Measurements from ENCODE around the gene PRPH2. TPM values are rescaled to one million over a fixed set of nuclear protein-coding genes. Genes with fewer than 3 reads are reported as not detected.

PRPH2 gene
- total and polyA plus RNA-seq, 2 of the 13 experiments (the other 11 are each of a cell fraction or from before 2014, with no cell fraction given), result 0.03 to 0.04 TPM

- TF ChIP-seq SKIL (CRISPR knock-in tag; IDR thresholded peaks at IDR 0.05; ENCODE audit: borderline replicate concordance) (no peak), KLF15 (CRISPR knock-in tag; IDR thresholded peaks at IDR 0.05; ENCODE audit: borderline replicate concordance) (no peak), CREM (IDR thresholded peaks at IDR 0.05) (no peak; the same call in 1 of the 2 replicates), CREM (CRISPR knock-in tag; IDR thresholded peaks at IDR 0.05) (no peak), U2AF1 (optimal IDR thresholded peaks at IDR 0.05; ENCODE audit: low read depth, low read length) (no peak), TBX3 (IDR thresholded peaks at IDR 0.05; ENCODE audit: borderline replicate concordance) (no peak), ZNF282 (IDR thresholded peaks at IDR 0.05; ENCODE audit: partially characterized antibody) (no peak), SOX13 (IDR thresholded peaks at IDR 0.05) (no peak; the same call in none of the 2 replicates), SOX13 (CRISPR knock-in tag; conservative IDR thresholded peaks at IDR 0.05 in 1 of 2, IDR thresholded peaks at IDR 0.05 in 1 of 2) (peak in 1 of 2 experiments; percentile 71; a peak in 2 of 4 replicates), BORCS8-MEF2B (CRISPR knock-in tag; IDR thresholded peaks at IDR 0.05) (peak; percentile 56; the same call in 1 of the 2 replicates), MED13 (CRISPR knock-in tag; IDR thresholded peaks at IDR 0.05) (peak; percentile 43; the same call in 1 of the 2 replicates), HOXA7 (CRISPR knock-in tag; IDR thresholded peaks at IDR 0.05) (no peak), ARHGAP35 (CRISPR knock-in tag; IDR thresholded peaks at IDR 0.05; ENCODE audit: borderline replicate concordance) (no peak), IKZF4 (CRISPR knock-in tag; IDR thresholded peaks at IDR 0.05; ENCODE audit: borderline replicate concordance, low read depth, not compliant biosample characterization) (peak; percentile 55), NR2F6 (IDR thresholded peaks at IDR 0.05) (no peak), NR2F6 (CRISPR knock-in tag; IDR thresholded peaks at IDR 0.05) (peak; percentile 73; the same call in 1 of the 2 replicates), PLRG1 (conservative IDR thresholded peaks at IDR 0.05) (no peak), MZF1 (CRISPR knock-in tag; IDR thresholded peaks at IDR 0.05; ENCODE audit: borderline replicate concordance) (no peak), MATR3 (CRISPR knock-in tag; IDR thresholded peaks at IDR 0.05) (no peak), MIER3 (CRISPR knock-in tag; IDR thresholded peaks at IDR 0.05; ENCODE audit: borderline replicate concordance) (peak; percentile 24; the same call in 1 of the 2 replicates), JUN (CRISPR knock-in tag; IDR thresholded peaks at IDR 0.05) (0 out of 2 replicates have a peak, but pooled peaks have one; percentile 42), SMAD3 (CRISPR knock-in tag; IDR thresholded peaks at IDR 0.05) (no peak), ZSCAN25 (CRISPR knock-in tag; IDR thresholded peaks at IDR 0.05) (no peak; the same call in 1 of the 2 replicates), HIC2 (CRISPR knock-in tag; IDR thresholded peaks at IDR 0.05; ENCODE audit: low read depth) (peak; percentile 55), ZNF713 (CRISPR knock-in tag; IDR thresholded peaks at IDR 0.05) (no peak), JUNB (CRISPR knock-in tag; IDR thresholded peaks at IDR 0.05; ENCODE audit: borderline replicate concordance) (no peak), ZNF317 (CRISPR knock-in tag; IDR thresholded peaks at IDR 0.05) (no peak), ZNF232 (CRISPR knock-in tag; IDR thresholded peaks at IDR 0.05; ENCODE audit: borderline replicate concordance) (no peak; the same call in 1 of the 2 replicates), ZFP1 (CRISPR knock-in tag; IDR thresholded peaks at IDR 0.05) (no peak; the same call in 1 of the 2 replicates)
Measured at GRCh38 chr6:42746463-42747391, 24.3 kb upstream of the PRPH2 start (continued).
